HG03280 (cell line): ENCODE data around the gene NIN.
A peak's percentile ranks its signal among the peaks of the same experiment; 100 is the strongest.

Source experiments
- ATAC-seq: cut with Tn5 transposase; IDR thresholded peaks from one replicate; pipeline ENCODE4 v1.9.1; 2021; ENCODE audit warnings: mild to moderate bottlenecking, moderate library complexity; ENCODE audit not compliant: unreplicated experiment

Gene NIN

GRCh38 chr14:50768680-50769079, 62.3 kb downstream of the NIN start:
- ATAC-seq: no peak

GRCh38 chr14:50766338-50766886, 64.5 kb downstream of the NIN start:
- no peak for ATAC-seq

GRCh38 chr14:50763382-50764007, 67.5 kb downstream of the NIN start:
- no peak for ATAC-seq

GRCh38 chr14:50762931-50763300, 68.0 kb downstream of the NIN start:
- no peak for ATAC-seq

- peak; percentile 78 for ATAC-seq
These were observed 68.7 kb downstream of the NIN start for GRCh38 chr14:50762001-50762930.

GRCh38 chr14:50759800-50760543, 71.0 kb downstream of the NIN start:
- peak; percentile 44 for ATAC-seq

- ATAC-seq: no peak
These were observed 72.0 kb downstream of the NIN start for GRCh38 chr14:50758945-50759344.

- no peak for ATAC-seq
These were observed 72.7 kb downstream of the NIN start for GRCh38 chr14:50758305-50758704.

- no peak for ATAC-seq
These were observed 73.3 kb downstream of the NIN start for GRCh38 chr14:50757702-50758101.

- ATAC-seq: no peak
These were observed 74.7 kb downstream of the NIN start for GRCh38 chr14:50756300-50756699.

GRCh38 chr14:50750323-50750722, 80.6 kb downstream of the NIN start:
- ATAC-seq: no peak

GRCh38 chr14:50745401-50746058, 85.4 kb downstream of the NIN start:
- ATAC-seq: no peak

- ATAC-seq: no peak
These were observed 86.7 kb downstream of the NIN start for GRCh38 chr14:50744231-50744630.

GRCh38 chr14:50741567-50741966, 89.4 kb downstream of the NIN start:
- no peak for ATAC-seq

- no peak for ATAC-seq
These were observed 90.1 kb downstream of the NIN start for GRCh38 chr14:50740856-50741255.

GRCh38 chr14:50739186-50739585, 91.8 kb downstream of the NIN start:
- no peak for ATAC-seq

GRCh38 chr14:50736932-50737419, 94.0 kb downstream of the NIN start:
- ATAC-seq: peak; percentile 87

GRCh38 chr14:50734950-50735695, 95.8 kb downstream of the NIN start:
- ATAC-seq: no peak

GRCh38 chr14:50733494-50733893, 97.5 kb downstream of the NIN start:
- no peak for ATAC-seq

GRCh38 chr14:50728836-50729235, 102.1 kb downstream of the NIN start:
- ATAC-seq: no peak
